H9 (cell line): ENCODE measurements around the gene HOXD8. TPM values are rescaled to one million over a fixed set of nuclear protein-coding genes. Genes with fewer than 3 reads are reported as not detected.

ENCODE experiments used
- DNase-seq: peaks from one replicate; pipeline ENCODE4 v3.0.0-alpha.2; 2017
- H2AFZ ChIP-seq: one replicate; pipeline ENCODE4 v1.6.1; 2013; ENCODE audit warnings: mild to moderate bottlenecking, low read length, control low read depth, moderate library complexity
- H2AK5ac ChIP-seq: 2 replicates; pipeline ENCODE4 v1.6.1; 2013; ENCODE audit warnings: low read length, control low read depth, mixed read lengths; ENCODE audit not compliant: insufficient read length
- H2BK120ac ChIP-seq: one replicate; pipeline ENCODE4 v1.6.1; 2013; ENCODE audit warnings: low read depth, mild to moderate bottlenecking, low read length, control low read depth, inconsistent platforms; ENCODE audit not compliant: poor library complexity, severe bottlenecking
- H2BK12ac ChIP-seq: 2 replicates; pipeline ENCODE4 v1.6.1; 2013; ENCODE audit warnings: low read length, control low read depth, mixed read lengths, low read depth; ENCODE audit not compliant: insufficient read length
- H2BK15ac ChIP-seq: 2 replicates; pipeline ENCODE4 v1.6.1; 2013; ENCODE audit warnings: low read depth, low read length, control low read depth
- H2BK20ac ChIP-seq: one replicate; pipeline ENCODE4 v1.6.1; 2013; ENCODE audit warnings: low read depth, mild to moderate bottlenecking, low read length, control low read depth, inconsistent platforms; ENCODE audit not compliant: poor library complexity, severe bottlenecking
- H2BK5ac ChIP-seq: 2 replicates; pipeline ENCODE4 v1.6.1; 2013; ENCODE audit warnings: low read length, control low read depth, mixed read lengths; ENCODE audit not compliant: insufficient read length
- H3K14ac ChIP-seq: 2 replicates; pipeline ENCODE4 v1.6.1; 2013; ENCODE audit warnings: low read length, control low read depth; ENCODE audit not compliant: insufficient read depth
- H3K18ac ChIP-seq: 2 replicates; pipeline ENCODE4 v1.6.1; 2013; ENCODE audit warnings: low read depth, mild to moderate bottlenecking, mixed read lengths, low read length, control low read depth; ENCODE audit not compliant: insufficient read length
- H3K23ac ChIP-seq: 2 replicates; pipeline ENCODE4 v1.6.1; 2013; ENCODE audit warnings: low read length, control low read depth, mixed read lengths, low read depth; ENCODE audit not compliant: insufficient read length
- H3K23me2 ChIP-seq: 2 replicates; pipeline ENCODE4 v1.6.1; 2013; ENCODE audit warnings: low read depth, mild to moderate bottlenecking, mixed read lengths, low read length, control low read depth; ENCODE audit not compliant: insufficient read length, poor library complexity, severe bottlenecking
- H3K27ac ChIP-seq: 2 replicates; pipeline ENCODE4 v1.5.1; 2013; ENCODE audit warnings: low read length, control low read depth, mixed read lengths, low read depth; ENCODE audit not compliant: insufficient read length
- H3K27me3 ChIP-seq: 2 replicates; pipeline ENCODE4 v1.6.1; 2013; ENCODE audit warnings: low read length, control low read depth, inconsistent platforms; ENCODE audit not compliant: insufficient read depth
- H3K4ac ChIP-seq: 2 replicates; pipeline ENCODE4 v1.6.1; 2013; ENCODE audit warnings: low read depth, mild to moderate bottlenecking, control low read depth, inconsistent platforms, low read length, moderate library complexity
- H3K4me1 ChIP-seq: 2 replicates; pipeline ENCODE4 v1.6.1; 2013; ENCODE audit warnings: low read length, control low read depth, inconsistent platforms; ENCODE audit not compliant: insufficient read depth
- H3K4me2 ChIP-seq: 2 replicates; pipeline ENCODE4 v1.6.1; 2013; ENCODE audit warnings: low read length, control low read depth, mixed read lengths; ENCODE audit not compliant: insufficient read length, insufficient read depth
- H3K56ac ChIP-seq: 2 replicates; pipeline ENCODE4 v1.6.1; 2013; ENCODE audit warnings: low read depth, mild to moderate bottlenecking, mixed read lengths, low read length, control low read depth; ENCODE audit not compliant: insufficient read length
- H3K79me1 ChIP-seq: 2 replicates; pipeline ENCODE4 v1.6.1; 2013; ENCODE audit warnings: low read depth, mild to moderate bottlenecking, moderate library complexity, low read length, control low read depth, inconsistent platforms; ENCODE audit not compliant: insufficient read depth, poor library complexity, severe bottlenecking
- H3K79me2 ChIP-seq: 2 replicates; pipeline ENCODE4 v1.6.1; 2013; ENCODE audit warnings: low read length, control low read depth, inconsistent platforms; ENCODE audit not compliant: insufficient read depth
- H3K9ac ChIP-seq: 2 replicates; pipeline ENCODE4 v1.6.1; 2013; ENCODE audit warnings: low read length, control low read depth, mixed read lengths; ENCODE audit not compliant: insufficient read length; ENCODE audit errors: extremely low read depth
- H3K9me3 ChIP-seq: one replicate; pipeline ENCODE4 v1.6.1; 2013; ENCODE audit warnings: low read depth, low read length, inconsistent platforms; ENCODE audit not compliant: control insufficient read depth
- H3T11ph ChIP-seq: one replicate; pipeline ENCODE4 v1.6.1; 2013; ENCODE audit warnings: mild to moderate bottlenecking, low read length, control low read depth, inconsistent platforms
- H4K20me1 ChIP-seq: one replicate; pipeline ENCODE4 v1.6.1; 2013; ENCODE audit not compliant: control insufficient read depth, insufficient read length, insufficient read depth
- H4K5ac ChIP-seq: 2 replicates; pipeline ENCODE4 v1.6.1; 2013; ENCODE audit warnings: low read depth, mild to moderate bottlenecking, mixed read lengths, low read length, control low read depth; ENCODE audit not compliant: insufficient read length
- H4K8ac ChIP-seq: replicated peaks from 2 replicates; pipeline ENCODE4 v1.6.1; 2013; ENCODE audit warnings: low read length, control low read depth, mixed read lengths, low read depth; ENCODE audit not compliant: insufficient read length
- H4K91ac ChIP-seq: 2 replicates; pipeline ENCODE4 v1.6.1; 2013; ENCODE audit warnings: low read depth, mild to moderate bottlenecking, moderate library complexity, mixed read lengths, low read length, control low read depth; ENCODE audit not compliant: insufficient read length
- H3K27ac Mint-ChIP-seq, 3 experiments: 2 replicates in 2 of 3; 3 replicates in 1 of 3; pipeline ENCODE4 v1.8.0; 2020 to 2021; ENCODE audit warnings: mixed read lengths in 3 of 3, mild to moderate bottlenecking in 1 of 3, moderate library complexity in 1 of 3
- H3K27me3 Mint-ChIP-seq: 2 replicates; pipeline ENCODE4 v1.8.0; 2021; ENCODE audit warnings: low read depth, mild to moderate bottlenecking, moderate library complexity, mixed read lengths
- H3K36me3 Mint-ChIP-seq, 3 experiments: 2 replicates in 2 of 3; 3 replicates in 1 of 3; pipeline ENCODE4 v1.8.0; 2020 to 2021; ENCODE audit warnings: low read depth in 3 of 3, mixed read lengths in 3 of 3; ENCODE audit not compliant: insufficient read depth in 1 of 3
- H3K4me1 Mint-ChIP-seq, 2 experiments: 2 replicates each; pipeline ENCODE4 v1.8.0; 2020; ENCODE audit warnings: mixed read lengths in 2 of 2
- H3K4me3 Mint-ChIP-seq, 2 experiments: 2 replicates in 1 of 2; 3 replicates in 1 of 2; pipeline ENCODE4 v1.8.0; 2020 to 2021; ENCODE audit warnings: mild to moderate bottlenecking in 2 of 2, mixed read lengths in 2 of 2, moderate library complexity in 1 of 2
- H3K9me3 Mint-ChIP-seq, 2 experiments: 2 replicates in 1 of 2; 3 replicates in 1 of 2; pipeline ENCODE4 v1.8.0; 2020; ENCODE audit warnings: mild to moderate bottlenecking in 2 of 2, mixed read lengths in 2 of 2, moderate library complexity in 1 of 2
- CTCF ChIP-seq: fragments of 200-600 bp; sonication (generic); conservative IDR thresholded peaks from 3 replicates; pipeline ENCODE4 v1.8.0; 2021; ENCODE audit warnings: antibody characterized with exemption, mild to moderate bottlenecking
- WGBS: extraction: QIAGEN DNeasy Blood & Tissue Kit; methylation state at CpG from one replicate; pipeline ENCODE4 v1.1.7; 2013; ENCODE audit warnings: missing lambda C conversion rate, low lambda C conversion rate, mixed read lengths; ENCODE audit not compliant: insufficient read length; ENCODE audit errors: extremely low coverage; 5-methylcytosine and 5-hydroxymethylcytosine counted together
- total RNA-seq: library from RNA; stranded (reverse); gene quantifications from 2 replicates; pipeline ENCODE4 v1.2.1, GENCODE V29; 2021

HOXD8 gene
- total RNA-seq, 1 experiment from 2014 or later = not detected

- Histone ChIP-seq H3K79me2 (no peaks in the 10 kb centered on the region), H3K56ac (no peak overlapping the region), H3K4ac (no peak overlapping the region), H3K23ac (no peak overlapping the region), H3K27me3 (peaks cover 87% of the 10 kb centered on the region), H3K9me3 (no peaks in the 10 kb centered on the region), H4K8ac (no peak overlapping the region), H3K14ac (no peak overlapping the region), H2BK15ac (no peak overlapping the region), H3T11ph (no peak overlapping the region), H3K27ac (no peak overlapping the region), H4K5ac (no peak overlapping the region), H3K23me2 (peaks cover 5% of the 10 kb centered on the region), H3K4me2 (peak overlapping the region; percentile 63), H3K18ac (no peak overlapping the region), H2AFZ (no peak overlapping the region), H3K9ac (no peak overlapping the region), H2BK12ac (no peak overlapping the region), H4K20me1 (no peaks in the 10 kb centered on the region), H2BK20ac (no peak overlapping the region), H2AK5ac (no peak overlapping the region), H4K91ac (no peak overlapping the region), H3K4me1 (peaks cover 3% of the 10 kb centered on the region; the same call in 1 of the 2 replicates), H2BK5ac (no peak overlapping the region), H2BK120ac (no peak overlapping the region), H3K79me1 (no peaks in the 10 kb centered on the region)
- Mint-ChIP-seq H3K27me3 (peaks cover 99% of the 10 kb centered on the region), H3K4me1 (peaks cover 24 to 32% of the 10 kb centered on the region in 2 experiments), H3K9me3 (peaks cover 5 to 27% of the 10 kb centered on the region in 2 experiments), H3K27ac (no peak overlapping the region), H3K4me3 (peak overlapping the region in 1 of 2 experiments; percentile 76; a peak in 3 of 5 replicates), H3K36me3 (no peaks in the 10 kb centered on the region; a peak in 1 of 7 replicates)
- TF ChIP-seq CTCF = no peak
- DNase-seq = peak; percentile 75
- no CpG with 5 or more reads among the region's 35 CpGs for WGBS
Measured at GRCh38 chr2:176098366-176099158, 30.9 kb upstream of the HOXD8 start.
